ENCODE measurements around the gene LRRC56. TPM values are rescaled to one million over a fixed set of nuclear protein-coding genes. Genes with fewer than 3 reads are reported as not detected.

The LRRC56 gene
- total RNA-seq, 1 experiment from 2014 or later, result 3.4 TPM

DNA sequence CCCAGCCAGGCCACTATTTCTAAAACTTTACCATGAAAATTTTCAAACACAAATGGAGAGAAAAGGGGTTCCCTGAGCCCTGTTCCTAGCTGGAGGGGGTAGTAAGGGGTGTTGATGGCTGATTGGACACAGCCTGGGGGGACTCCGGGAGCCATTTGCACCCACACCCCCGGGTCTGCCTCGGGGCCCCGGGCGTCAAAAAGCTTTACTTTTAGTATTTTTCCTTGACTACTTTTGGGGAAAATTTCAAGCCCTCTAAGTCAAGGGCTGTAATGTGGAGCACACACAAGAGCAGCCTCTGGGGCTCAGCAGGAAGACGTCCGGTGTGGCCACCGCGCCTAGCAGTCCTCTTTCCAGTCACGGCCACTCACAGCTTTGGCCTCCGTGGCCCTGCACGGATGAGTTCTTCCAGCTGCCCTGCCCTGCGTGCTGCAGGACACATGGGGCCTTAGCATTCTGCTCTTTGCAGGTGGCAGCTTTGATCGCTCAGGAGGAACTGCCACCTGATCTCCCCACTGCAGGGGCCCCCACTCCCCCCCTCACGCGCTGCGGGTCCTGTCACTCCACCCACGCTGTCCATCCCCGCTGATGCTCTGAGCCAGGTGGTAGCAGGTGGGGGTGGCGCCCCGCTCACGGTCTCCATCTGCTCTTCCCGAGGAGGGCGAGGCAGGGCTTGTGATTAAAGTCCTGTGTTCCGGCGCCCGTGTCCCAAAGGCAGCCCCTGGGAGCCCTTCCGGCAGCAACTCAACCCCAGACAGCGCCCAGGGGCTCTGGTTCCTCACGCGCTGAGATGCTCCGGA, 44.7 kb upstream of the LRRC56 start:
- Histone ChIP-seq H3K18ac (ENCODE audit: insufficient read length, low read depth, low read length) (no peak overlapping the region), H3K9ac (ENCODE audit: extremely low read depth, insufficient read length, low read length) (no peak overlapping the region), H4K8ac (replicated peaks; ENCODE audit: insufficient read length, low read depth, low read length) (no peak overlapping the region), H3K23me2 (ENCODE audit: insufficient read length, low read depth, low read length, poor library complexity, severe bottlenecking) (no peaks in the 10 kb centered on the region), H2BK12ac (ENCODE audit: insufficient read length, low read depth, low read length) (no peak overlapping the region), H3K9me3 (ENCODE audit: control insufficient read depth, low read depth, low read length) (no peaks in the 10 kb centered on the region), H4K91ac (ENCODE audit: insufficient read length, low read depth, low read length) (no peak overlapping the region), H3K4me2 (ENCODE audit: insufficient read depth, insufficient read length, low read length) (no peak overlapping the region), H3K56ac (ENCODE audit: insufficient read length, low read depth, low read length) (no peak overlapping the region), H4K20me1 (ENCODE audit: control insufficient read depth, insufficient read depth, insufficient read length) (no peaks in the 10 kb centered on the region), H3K4ac (ENCODE audit: low read depth, low read length) (no peak overlapping the region), H2BK15ac (ENCODE audit: low read depth, low read length) (no peak overlapping the region), H3K79me2 (ENCODE audit: insufficient read depth, low read length) (no peaks in the 10 kb centered on the region), H2BK20ac (ENCODE audit: low read depth, low read length, poor library complexity, severe bottlenecking) (no peak overlapping the region), H3K27me3 (ENCODE audit: insufficient read depth, low read length) (no peaks in the 10 kb centered on the region), H3K23ac (ENCODE audit: insufficient read length, low read depth, low read length) (no peak overlapping the region), H3K79me1 (ENCODE audit: insufficient read depth, low read depth, low read length, poor library complexity, severe bottlenecking) (no peaks in the 10 kb centered on the region), H2BK120ac (ENCODE audit: low read depth, low read length, poor library complexity, severe bottlenecking) (no peak overlapping the region), H2AFZ (ENCODE audit: low read length) (no peak overlapping the region), H4K5ac (ENCODE audit: insufficient read length, low read depth, low read length) (no peak overlapping the region), H2BK5ac (ENCODE audit: insufficient read length, low read length) (no peak overlapping the region), H3K4me1 (ENCODE audit: insufficient read depth, low read length) (no peaks in the 10 kb centered on the region), H3K27ac (ENCODE audit: insufficient read length, low read depth, low read length) (no peak overlapping the region), H3T11ph (ENCODE audit: low read length) (no peak overlapping the region), H2AK5ac (ENCODE audit: insufficient read length, low read length) (no peak overlapping the region), H3K14ac (ENCODE audit: insufficient read depth, low read length) (no peak overlapping the region)
- no peak for DNase-seq
- WGBS (ENCODE audit: extremely low coverage, insufficient read length, low lambda C conversion rate), result no CpG with 5 or more reads among the region's 32 CpGs
- Mint-ChIP-seq H3K36me3 (ENCODE audit: insufficient read depth in 1 of 3, low read depth in 3 of 3) (peaks cover 20 to 48% (median 47%) of the 10 kb centered on the region in 3 experiments), H3K4me3 (no peak overlapping the region), H3K9me3 (peaks cover 8% of the 10 kb centered on the region in 2 experiments), H3K27ac (peak overlapping the region in 1 of 3 experiments; percentile 35; a peak in 1 of 7 replicates), H3K27me3 (ENCODE audit: low read depth) (peaks cover 4% of the 10 kb centered on the region; the same call in 1 of the 2 replicates), H3K4me1 (no peaks in the 10 kb centered on the region)
- TF ChIP-seq, protein P1, sequence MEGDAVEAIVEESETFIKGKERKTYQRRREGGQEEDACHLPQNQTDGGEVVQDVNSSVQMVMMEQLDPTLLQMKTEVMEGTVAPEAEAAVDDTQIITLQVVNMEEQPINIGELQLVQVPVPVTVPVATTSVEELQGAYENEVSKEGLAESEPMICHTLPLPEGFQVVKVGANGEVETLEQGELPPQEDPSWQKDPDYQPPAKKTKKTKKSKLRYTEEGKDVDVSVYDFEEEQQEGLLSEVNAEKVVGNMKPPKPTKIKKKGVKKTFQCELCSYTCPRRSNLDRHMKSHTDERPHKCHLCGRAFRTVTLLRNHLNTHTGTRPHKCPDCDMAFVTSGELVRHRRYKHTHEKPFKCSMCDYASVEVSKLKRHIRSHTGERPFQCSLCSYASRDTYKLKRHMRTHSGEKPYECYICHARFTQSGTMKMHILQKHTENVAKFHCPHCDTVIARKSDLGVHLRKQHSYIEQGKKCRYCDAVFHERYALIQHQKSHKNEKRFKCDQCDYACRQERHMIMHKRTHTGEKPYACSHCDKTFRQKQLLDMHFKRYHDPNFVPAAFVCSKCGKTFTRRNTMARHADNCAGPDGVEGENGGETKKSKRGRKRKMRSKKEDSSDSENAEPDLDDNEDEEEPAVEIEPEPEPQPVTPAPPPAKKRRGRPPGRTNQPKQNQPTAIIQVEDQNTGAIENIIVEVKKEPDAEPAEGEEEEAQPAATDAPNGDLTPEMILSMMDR (conservative IDR thresholded peaks at IDR 0.05), result no peak
